ENCODE results near the gene ZNF675. TPM values are rescaled to one million over a fixed set of nuclear protein-coding genes. Genes with fewer than 3 reads are reported as not detected.
"Not testable (repeated sequence)": the region's sequence is repeated elsewhere in the genome, so short reads cannot be mapped to it uniquely, and the experiment has no call there.

The ZNF675 gene
- total and polyA plus RNA-seq, 12 donors: 3.8 to 34.5 (median 10.8) TPM

- H3K4me1 ChIP-seq (replicated peaks in 1 of 2): no peaks in the 10 kb centered on the region
- no peaks in the 10 kb centered on the region for H3K36me3 ChIP-seq (replicated peaks in 1 of 2)
- intact Hi-C loops (cut with DNase I): no loop called here
- 56 to 76% (median 73%) methylated on average over 6 of the region's 6 CpGs for WGBS, 4 donors
- no peak for DNase-seq
- no peak for TF ChIP-seq POLR2A (IDR thresholded peaks at IDR 0.05)
- no peak for TF ChIP-seq CTCF (IDR thresholded peaks at IDR 0.05)
- H3K27ac ChIP-seq: no peak overlapping the region
- no peaks in the 10 kb centered on the region for H3K9me3 ChIP-seq (replicated peaks in 1 of 3)
- no peaks in the 10 kb centered on the region for H3K27me3 ChIP-seq
- H3K4me3 ChIP-seq: no peak overlapping the region
Measured at GRCh38 chr19:23698711-23699520, 11.9 kb upstream of the ZNF675 start.

- WGBS, 4 donors: 64 to 81% (median 74%) methylated on average over 4 to 8 of the region's 9 CpGs
- H3K27me3 ChIP-seq; H3K4me1 ChIP-seq (replicated peaks in 1 of 2); intact Hi-C loops (cut with DNase I); H3K4me3 ChIP-seq; H3K27ac ChIP-seq; H3K36me3 ChIP-seq (replicated peaks in 1 of 2); DNase-seq; H3K9me3 ChIP-seq (replicated peaks in 1 of 3): not testable (repeated sequence)
Measured at GRCh38 chr19:23692937-23693336, 5.9 kb upstream of the ZNF675 start.

- Histone ChIP-seq H3K4me3 (no peak overlapping the region), H3K4me1 (replicated peaks in 1 of 2) (no peaks in the 10 kb centered on the region), H3K27me3 (no peaks in the 10 kb centered on the region), H3K9me3 (replicated peaks in 1 of 3) (no peaks in the 10 kb centered on the region), H3K27ac (no peak overlapping the region), H3K36me3 (replicated peaks in 1 of 2) (no peaks in the 10 kb centered on the region)
- DNase-seq: no peak
- intact Hi-C loops (cut with DNase I): no loop called here
- TF ChIP-seq POLR2A (IDR thresholded peaks at IDR 0.05): no peak
- TF ChIP-seq CTCF (IDR thresholded peaks at IDR 0.05): no peak
- 97 to 99% (median 98%) methylated on average over 2 of the region's 2 CpGs for WGBS, 4 donors
Measured at GRCh38 chr19:23673132-23673531, 13.9 kb downstream of the ZNF675 start.

- H3K27ac ChIP-seq; H3K27me3 ChIP-seq; intact Hi-C loops (cut with DNase I); H3K9me3 ChIP-seq (replicated peaks in 1 of 3); H3K4me1 ChIP-seq (replicated peaks in 1 of 2); DNase-seq; H3K4me3 ChIP-seq; H3K36me3 ChIP-seq (replicated peaks in 1 of 2): not testable (repeated sequence)
- 86 to 100% (median 90%) methylated on average over 7 to 29 of the region's 32 CpGs for WGBS, 4 donors
Measured at GRCh38 chr19:23668606-23669005, 18.4 kb downstream of the ZNF675 start.

- Histone ChIP-seq H3K36me3 (replicated peaks in 1 of 2) (peaks cover 0 to 19% of the 10 kb centered on the region in 2 donors), H3K9me3 (replicated peaks in 1 of 3) (no peaks in the 10 kb centered on the region)
- 58 to 98% (median 65%) methylated on average over 2 to 3 of the region's 3 CpGs for whole genome bisulfite sequencing, 4 donors
Measured at GRCh38 chr19:23665651-23666410, 21.2 kb downstream of the ZNF675 start.

GRCh38 chr19:23649817-23650216, 37.2 kb downstream of the ZNF675 start:
- WGBS, 4 donors: 53 to 66% (median 60%) methylated on average over 3 of the region's 3 CpGs
- intact Hi-C loops (cut with DNase I); H3K27ac ChIP-seq; H3K4me3 ChIP-seq; H3K4me1 ChIP-seq (replicated peaks in 1 of 2); H3K36me3 ChIP-seq (replicated peaks in 1 of 2); H3K27me3 ChIP-seq; DNase-seq: not testable (repeated sequence)
- H3K9me3 ChIP-seq (replicated peaks in 1 of 3): peaks cover 6 to 36% (median 22%) of the 10 kb centered on the region in 3 donors

More at GRCh38 chr19:23665651-23666410, 21.2 kb downstream of the ZNF675 start:
- no peak for DNase-seq
- no peak for TF ChIP-seq POLR2A (IDR thresholded peaks at IDR 0.05)
- TF ChIP-seq CTCF (IDR thresholded peaks at IDR 0.05): no peak
- H3K27ac ChIP-seq: no peak overlapping the region
- no peaks in the 10 kb centered on the region for H3K4me1 ChIP-seq (replicated peaks in 1 of 2)
- intact Hi-C loops (cut with DNase I): no loop called here
- no peak overlapping the region for H3K4me3 ChIP-seq
- H3K27me3 ChIP-seq: no peaks in the 10 kb centered on the region

Data from adrenal gland (tissue), 12 donors.